Dedifferentiated amniotic fluid mesenchymal stem cell (primary cell): Measurements from ENCODE around the gene GPC6.
A peak's percentile ranks its signal among the peaks of the same experiment; 100 is the strongest.

ENCODE experiments used
- DNase-seq: peaks from one replicate; pipeline ENCODE4 v3.0.0-alpha.2; 2016; ENCODE audit errors: extremely low spot score

Gene GPC6

DNA sequence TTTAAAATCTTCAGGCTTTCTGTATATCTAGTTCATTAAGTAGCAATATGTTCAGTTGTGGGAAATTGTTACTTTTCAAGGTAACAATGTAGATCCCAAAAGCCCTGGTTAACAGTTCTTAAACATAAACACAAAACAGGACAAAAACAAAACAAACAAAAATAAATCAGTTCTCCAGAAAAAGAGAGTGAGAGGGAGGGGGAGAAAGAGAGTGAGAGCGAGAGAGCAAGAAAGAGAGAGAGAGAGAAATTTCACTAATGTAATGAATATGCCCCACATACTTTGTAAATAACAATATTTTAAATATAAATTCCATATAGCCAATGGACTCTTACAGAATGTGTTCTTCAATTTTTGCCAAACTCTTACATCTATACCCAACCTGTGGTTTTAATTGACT lies 275.5 kb downstream of the GPC6 start:
- no peak for DNase-seq

DNA sequence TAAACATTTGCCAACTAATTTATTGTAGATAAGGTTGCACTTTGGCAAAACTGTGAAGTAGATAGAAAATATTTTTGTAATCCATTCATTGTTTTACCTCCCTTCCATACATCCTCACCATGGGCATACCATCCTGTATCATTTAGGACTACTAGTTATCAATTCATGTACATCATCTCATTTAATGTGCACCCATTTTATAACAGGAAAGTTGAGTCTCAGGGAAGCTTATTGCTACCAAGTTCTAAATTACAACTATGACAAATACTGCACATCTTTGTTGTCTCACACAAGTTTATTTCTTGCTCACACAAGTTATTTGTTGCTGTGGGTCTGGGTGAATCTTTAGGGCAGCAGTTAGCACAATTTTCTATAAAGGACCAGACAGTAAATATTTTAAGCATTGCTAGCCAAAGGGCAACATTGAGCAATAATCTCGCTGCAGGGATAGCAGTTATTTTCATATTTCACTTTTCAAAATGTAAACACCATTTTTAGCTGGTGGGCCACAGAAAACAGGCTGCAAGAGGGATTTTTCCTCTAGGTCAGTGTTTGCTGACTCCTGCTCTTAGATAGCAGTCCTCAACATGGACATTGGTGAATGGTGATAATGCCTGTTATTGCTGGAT lies 276.5 kb downstream of the GPC6 start:
- no peak for DNase-seq

DNA sequence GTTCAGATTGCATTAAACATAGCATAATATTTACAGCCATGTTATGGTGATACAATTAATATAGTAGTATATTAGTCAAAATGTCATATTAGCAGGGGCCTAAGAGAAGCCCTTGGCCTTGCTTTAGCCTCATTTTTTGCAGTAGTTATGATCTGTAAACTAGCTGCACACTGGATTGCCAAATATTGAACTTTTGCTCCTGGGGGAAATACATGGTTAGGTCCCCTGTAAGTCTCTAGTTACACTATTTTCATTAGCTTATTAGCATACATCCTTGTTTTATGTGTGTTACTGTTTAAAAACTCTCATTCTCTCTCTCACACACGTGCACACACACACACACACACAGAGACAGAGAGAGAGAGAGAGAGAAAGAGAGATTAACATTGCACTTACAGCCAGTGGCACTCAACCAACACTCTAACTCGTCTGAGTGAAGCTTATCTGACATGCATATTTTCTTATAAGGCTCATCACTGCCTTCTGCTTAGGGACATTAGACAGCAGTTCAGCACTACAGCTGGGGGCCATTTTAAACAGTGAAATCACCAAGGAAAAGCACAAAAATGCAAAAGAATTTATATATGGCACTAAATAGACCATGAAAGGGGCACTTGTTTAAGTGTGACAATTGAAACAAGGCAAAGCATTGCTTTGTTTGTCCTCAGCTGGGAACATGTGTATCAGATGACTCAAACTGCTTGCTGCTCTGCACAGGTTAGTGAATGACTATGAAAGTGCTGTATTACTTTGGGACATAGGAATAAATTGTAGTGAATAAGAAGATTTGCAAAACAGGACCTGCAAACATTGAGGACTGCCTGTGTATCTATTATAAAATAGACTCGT lies 278.7 kb downstream of the GPC6 start:
- no peak for DNase-seq

DNA sequence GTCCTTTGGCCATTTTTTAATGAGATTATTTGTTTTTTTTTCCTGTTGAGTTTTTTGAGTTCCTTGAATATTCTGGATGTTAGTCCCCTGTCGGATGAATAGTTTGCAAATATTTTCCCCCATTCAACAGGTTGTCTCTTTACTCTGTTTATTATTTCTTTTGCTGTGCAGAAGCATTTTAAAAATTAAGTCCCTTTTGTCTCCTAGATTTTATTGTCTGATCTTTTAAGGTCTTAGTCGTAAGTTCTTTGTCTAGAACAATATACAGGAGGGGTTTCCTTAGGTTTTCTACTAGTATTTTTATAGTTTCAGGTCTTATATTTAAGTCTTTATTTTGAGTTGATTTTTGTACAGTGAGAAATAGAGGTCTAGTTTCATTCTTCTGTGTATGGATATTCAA lies 284.4 kb downstream of the GPC6 start:
- no peak for DNase-seq

DNA sequence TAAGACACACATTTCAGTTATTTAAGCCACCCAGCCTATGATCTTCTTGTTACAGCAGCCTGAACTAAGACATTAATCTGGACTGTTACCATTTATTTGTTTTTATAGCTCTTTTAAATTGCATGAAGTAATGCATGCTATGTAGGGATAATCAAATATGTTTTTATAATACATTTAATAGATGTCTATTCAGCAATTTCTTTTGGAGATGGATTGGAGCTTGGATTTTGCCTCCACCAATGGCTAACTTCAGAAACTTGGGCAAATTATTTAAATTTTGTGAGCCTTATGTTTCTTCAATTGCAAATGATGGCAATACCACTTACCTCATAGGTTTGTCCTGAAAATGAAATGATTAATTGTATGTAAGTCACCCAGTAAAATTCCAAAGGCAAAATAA lies 288.7 kb downstream of the GPC6 start:
- no peak for DNase-seq

DNA sequence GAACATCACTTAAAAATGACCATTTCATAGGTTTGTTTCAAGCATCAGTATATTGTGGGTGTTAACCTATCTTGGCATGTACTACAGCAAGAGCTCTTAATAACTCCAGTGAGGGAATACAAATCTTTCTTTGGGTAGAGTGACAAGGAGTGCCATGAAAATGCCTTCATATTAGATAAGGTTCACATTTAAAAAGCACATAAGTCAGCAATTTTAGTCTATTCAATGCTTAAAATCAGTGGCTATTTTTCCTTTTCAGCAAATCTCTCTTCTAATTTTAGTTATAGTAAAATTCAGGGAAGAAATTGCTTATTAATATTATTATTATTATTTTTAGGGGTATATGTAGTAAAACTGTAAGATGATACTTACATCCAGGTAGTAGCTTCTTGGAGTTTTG lies 291.1 kb downstream of the GPC6 start:
- DNase-seq = no peak

DNA sequence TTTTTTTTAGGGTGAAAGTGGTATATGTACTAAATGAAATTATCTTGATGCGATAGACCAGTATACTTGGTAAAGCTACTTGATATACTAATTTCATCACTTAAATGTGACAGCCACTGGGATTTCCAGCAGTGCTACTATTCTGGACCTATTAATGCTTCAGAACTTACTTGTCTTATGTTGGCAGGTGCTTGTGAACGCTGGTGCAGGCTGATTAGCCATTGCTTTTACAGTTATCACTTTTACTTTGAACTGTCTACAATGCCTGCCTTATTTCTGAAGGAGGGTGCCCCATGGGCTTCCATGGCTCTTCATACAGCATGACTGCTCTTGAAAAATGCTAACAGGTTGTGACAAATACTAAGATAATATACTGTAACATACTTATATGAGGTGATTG lies 294.7 kb downstream of the GPC6 start:
- DNase-seq = no peak

DNA sequence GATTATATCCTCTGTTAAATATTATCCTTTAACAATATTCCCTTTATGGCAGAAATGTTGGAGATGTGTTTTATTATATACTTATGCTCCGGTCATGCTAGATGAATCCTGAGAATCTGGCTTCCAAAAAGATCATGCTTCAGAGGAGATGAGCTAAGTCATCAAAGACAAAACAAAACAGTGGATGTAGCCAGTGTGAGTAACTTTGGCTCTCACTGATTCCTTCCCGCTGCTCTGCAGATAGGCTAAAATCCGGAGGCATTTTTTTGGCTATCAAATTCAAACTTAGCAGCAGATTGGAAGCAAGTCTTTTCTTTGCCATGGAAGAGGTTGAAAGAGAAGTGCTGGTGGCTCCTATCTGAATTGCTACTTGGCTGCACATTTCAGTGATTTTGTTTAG lies 295.9 kb downstream of the GPC6 start:
- DNase-seq = no peak

DNA sequence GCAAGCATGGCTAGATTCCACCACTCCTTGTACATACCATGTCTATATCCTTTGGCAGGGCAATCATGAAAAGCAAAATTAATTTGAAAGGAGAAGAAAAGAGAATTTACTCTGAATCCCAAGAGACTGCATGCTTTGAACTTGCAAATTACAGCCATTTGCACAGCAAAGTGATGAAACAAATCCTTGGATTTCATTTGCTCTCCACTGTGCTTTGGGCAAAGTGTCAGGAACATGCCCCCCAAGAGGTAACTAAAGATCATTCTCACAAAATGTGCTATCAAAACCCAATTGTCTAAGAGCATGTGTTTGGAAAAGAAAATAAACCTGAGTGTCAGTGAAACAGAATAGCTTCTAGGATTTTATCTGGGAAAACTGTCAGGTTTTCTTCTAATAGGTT lies 298.5 kb downstream of the GPC6 start:
- DNase-seq = no peak

DNA sequence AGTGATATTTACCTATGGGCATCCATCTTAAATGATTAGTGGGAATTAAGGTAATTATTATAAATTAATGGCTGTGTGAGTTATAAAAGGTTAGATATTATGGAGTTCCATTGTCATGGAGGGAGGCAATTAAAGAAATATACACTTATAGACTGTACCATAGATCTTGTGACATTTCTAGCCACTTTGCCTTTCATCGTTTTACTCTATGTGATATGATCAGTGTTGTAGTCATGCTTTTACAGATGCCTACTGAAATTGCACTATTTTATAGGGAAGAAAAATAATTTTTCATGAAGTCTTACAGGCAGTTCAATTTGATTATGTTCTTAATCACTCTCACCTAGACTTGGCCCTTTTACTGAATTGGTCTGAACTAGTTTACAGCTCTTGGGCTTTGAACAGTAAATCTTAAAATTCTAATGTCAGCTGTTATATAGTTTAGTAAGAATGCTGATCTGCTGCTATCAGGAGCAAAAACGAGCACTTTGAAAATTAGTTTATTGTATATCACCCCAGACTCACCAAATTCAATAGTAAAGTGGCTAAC lies 301.2 kb downstream of the GPC6 start:
- no peak for DNase-seq

DNA sequence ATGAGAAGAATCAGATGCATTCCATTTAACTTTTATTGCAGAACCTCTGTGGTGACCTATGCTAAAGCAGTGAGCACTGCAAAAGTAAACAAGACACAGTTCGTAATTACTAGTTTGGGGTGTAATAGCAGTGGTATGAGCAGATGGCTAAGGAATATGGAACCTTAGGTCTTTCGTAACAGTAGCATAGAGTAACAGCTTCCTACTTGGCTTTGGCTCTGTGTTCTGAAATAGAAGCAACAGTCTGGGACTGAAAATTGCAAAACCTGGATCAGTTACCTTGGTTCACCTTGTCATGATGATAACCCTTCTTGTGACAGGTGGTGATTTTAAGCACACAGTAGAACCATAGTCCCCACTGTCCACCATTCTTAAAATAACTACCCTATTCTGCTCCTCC lies 303.4 kb downstream of the GPC6 start:
- DNase-seq = no peak

DNA sequence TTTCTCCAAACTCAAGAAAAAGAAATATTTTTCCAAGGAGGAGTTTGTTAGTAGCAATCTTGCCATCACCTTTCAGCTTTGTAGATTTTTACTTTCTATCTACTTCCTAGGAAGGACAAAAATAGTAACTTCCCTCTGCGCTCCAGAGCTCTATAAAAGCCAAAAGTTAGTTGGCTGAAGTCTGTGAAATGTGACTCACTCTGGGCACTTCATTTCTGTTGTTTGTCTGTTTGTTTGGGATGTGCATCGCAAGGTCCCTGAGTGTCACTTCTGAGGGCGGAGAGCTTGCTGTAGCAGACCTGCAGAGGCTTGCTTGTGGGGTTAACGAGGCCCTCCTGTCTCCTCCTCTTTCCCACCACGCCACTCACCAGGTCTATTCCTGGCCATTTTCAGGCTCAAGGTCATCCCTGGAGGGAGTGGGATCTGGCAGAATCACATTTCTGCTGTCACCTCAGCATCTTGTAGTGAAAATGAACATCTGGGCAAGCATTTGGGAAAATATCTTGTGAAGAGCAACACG lies 307.6 kb downstream of the GPC6 start:
- DNase-seq = no peak

DNA sequence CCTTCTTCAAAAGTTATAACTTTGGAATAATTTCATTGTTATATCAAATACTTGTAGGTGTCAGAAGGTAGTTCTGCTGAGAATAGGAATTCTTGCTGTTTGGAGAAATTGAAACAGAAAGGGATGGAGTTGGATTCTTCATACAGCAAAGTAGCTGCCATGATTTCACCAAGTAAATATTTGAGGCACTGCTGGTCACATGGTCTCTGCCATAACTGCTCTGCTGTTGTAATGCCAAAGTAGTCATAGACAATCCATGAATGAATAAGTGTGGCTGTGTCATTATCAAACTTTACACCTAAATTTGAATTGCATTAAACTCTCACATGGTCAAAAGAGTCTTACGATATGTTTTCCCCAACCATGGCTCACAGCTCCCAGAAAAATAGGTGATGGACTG lies 308.6 kb downstream of the GPC6 start:
- DNase-seq = peak; percentile 25

DNA sequence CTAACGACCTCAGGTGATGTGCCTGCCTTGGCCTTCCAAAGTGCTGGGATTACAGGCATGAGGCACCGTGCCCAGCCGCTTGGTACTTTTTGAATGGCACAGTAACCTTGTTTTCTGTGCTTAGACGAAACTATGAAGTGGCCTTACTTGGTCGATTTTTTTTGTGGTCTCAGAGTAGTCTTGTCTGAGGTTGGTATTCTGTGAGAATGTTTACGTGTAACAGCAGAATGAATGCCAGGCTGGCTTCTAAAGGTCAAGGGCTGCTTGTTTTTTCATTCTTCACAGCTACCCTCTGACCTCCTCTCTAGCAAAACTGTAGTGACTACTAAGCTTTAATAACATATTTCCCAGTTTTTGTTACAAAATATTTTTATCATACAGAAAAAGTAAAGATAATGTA lies 313.3 kb downstream of the GPC6 start:
- DNase-seq = no peak

DNA sequence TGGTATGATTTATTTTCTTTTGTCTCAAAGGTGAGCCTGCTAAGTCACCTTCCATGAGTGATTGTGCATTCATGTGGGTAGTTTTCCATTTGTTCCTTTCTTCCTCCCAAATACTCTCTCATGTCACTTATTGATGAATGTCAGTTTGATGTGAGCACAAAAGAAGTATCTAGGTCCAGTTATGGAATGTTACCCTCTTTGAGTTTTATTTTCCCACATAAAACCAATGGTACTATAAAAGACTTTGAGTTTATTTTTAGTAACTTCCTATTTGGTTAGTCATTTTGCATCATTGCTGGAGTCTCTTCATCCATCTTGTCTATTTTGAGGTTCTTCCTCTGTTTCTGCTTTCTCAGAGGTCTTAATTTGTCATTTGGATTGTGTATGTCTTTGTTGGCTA lies 321.3 kb downstream of the GPC6 start:
- no peak for DNase-seq

DNA sequence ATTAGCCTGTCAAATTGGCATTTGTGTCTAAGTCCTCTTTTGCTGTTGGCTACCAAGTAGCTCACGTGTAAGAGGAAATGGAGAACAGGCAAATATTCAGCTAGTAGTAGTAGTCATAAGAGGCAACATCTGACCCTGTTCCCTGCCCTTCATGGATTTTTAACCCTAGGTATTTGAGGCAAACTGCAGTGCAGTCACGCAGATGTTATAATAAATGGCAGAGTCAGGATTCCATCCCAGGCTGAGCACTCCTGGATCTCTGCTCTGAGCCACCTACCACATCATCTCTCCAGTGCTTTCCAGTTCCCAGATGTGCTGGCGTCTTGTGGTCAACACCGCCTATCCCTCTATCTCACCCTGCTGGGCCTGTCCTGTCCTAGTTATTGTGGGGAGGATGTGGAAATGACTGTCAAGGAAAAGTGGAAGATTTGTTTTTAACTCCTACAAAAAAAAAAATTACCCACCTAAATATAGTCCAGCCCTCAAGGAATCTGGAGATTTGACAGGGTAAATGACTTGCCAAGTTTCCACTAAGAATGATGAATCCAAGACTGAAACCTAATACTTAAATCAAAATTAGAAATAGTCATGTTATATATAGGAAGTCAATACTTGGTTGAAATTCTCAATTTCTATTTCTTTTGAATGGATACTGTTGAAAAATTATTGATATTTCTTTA lies 322.9 kb downstream of the GPC6 start:
- DNase-seq = no peak

DNA sequence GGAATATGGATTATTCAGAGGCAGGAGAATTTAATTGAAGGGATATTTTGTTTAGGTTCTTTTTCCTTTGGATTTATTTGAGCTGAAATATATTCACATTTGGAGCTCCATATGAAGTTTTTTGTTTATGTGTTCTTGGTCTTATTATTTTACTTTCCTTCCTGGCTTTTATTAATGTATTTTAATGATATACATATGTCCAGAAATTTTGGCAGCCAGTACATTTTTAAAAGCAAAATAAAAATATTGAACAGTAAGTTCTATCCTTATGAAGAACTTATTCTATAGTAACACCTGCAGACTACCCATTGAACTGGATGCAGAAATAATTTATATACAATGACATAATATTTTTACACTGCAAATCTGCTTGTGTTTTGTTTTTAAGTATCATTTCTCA lies 323.6 kb downstream of the GPC6 start:
- no peak for DNase-seq

DNA sequence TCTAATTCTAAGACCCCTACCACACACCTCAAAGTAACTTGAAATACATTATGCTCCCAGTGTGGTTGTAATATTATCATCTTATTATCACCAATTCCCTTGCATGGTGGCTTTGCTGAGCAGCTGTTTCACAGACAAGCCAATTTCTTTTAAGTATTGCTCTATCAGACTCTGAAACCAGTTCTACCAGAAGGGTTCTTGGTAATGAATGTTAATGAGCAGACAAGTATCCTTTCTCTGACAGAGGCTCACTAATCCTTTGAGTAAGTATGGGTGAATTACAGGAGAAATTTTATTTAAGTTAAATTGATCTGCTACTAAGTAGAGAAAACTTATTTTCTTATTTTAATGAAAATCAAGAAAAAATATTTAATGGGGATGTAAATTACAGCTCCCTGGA lies 326.0 kb downstream of the GPC6 start:
- DNase-seq = no peak

DNA sequence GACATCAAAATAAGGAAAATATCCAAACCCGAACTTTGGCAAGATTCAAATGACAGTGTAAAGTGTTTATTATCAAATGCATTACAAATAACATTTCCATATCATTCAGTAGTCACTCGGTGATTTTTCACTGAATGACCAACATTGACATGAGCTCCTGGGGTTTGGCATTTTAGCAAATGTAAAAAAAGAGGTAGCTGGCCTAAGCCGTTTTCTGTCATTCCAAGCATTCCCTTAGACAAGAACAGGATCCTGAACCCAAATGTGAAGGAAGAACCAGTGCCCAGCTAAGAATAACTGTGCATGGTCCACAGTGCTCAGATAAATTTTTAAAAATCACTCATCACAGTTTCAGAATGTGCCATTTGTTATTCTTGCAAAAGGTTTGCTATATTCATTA lies 327.9 kb downstream of the GPC6 start:
- DNase-seq = no peak

DNA sequence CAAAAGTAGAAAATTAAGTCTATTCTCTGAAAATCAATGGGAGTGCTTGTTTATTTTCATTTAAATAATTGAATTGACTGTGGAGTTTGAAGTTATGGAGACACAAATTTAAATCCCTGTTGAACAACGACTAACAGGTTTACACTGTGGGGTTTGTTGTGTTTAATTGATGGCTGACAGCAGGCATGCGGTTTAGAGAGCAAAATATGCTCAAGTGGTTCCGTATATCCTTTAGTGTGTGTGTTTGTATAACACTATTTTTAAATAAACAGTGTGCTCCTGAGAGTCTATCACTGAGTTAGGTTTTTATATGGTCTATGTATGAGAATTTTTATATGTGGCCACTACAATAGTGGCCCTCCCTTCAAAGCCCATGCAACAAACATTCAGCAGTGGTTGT lies 332.0 kb downstream of the GPC6 start:
- no peak for DNase-seq

DNA sequence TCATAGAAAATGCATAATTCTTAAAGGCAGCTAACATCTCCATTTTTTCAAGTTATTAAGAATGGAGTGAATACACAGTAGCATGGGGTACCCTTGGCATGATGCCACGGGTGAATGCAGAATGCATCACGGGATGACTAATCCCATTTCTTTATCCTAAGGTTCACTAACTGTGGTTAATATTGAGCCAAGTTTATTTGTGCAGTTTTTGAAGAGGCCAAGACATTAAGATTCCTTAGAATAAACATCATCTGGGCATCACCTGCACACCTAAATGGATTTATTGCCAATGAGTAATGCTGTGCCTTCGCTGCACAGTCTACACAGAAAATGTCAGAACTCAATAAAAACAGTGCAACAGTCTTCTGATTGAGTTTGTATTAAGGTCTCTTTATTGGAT lies 333.1 kb downstream of the GPC6 start:
- DNase-seq = no peak

DNA sequence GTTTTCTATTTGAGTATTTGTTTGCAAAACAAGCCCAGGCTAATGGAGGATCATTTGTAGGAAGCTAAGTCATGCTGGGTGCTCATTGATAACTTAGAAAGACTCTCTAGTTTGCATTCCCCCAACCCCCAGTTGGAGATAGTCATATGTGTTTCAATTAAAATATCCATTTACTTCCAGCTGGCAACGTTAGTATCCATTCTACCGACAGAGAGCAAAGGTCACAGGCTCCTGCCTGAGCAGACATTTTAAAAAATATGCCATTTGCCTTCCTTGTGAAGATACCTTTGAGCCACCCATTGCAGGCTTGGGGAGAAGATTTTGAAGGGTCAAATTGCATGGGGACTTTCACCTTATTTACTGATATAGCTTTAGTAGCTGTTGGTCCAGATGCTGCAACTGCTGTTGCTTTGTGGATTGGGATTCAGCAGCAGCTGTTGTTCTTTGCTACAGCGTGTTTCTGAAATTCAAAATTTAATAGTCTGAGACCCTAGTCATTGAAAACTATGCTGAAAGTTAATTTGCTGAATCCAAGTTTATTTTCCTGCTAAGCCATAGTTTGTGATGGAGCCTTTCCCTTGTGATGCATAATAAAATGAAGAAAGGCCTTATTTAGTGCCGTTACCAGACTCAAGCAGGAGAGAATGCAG lies 335.1 kb downstream of the GPC6 start:
- no peak for DNase-seq
